Measurements from ENCODE around the gene PRR29.
"Not testable (repeated sequence)": the region's sequence is repeated elsewhere in the genome, so short reads cannot be mapped to it uniquely, and the experiment has no call there.

The PRR29 gene

DNA sequence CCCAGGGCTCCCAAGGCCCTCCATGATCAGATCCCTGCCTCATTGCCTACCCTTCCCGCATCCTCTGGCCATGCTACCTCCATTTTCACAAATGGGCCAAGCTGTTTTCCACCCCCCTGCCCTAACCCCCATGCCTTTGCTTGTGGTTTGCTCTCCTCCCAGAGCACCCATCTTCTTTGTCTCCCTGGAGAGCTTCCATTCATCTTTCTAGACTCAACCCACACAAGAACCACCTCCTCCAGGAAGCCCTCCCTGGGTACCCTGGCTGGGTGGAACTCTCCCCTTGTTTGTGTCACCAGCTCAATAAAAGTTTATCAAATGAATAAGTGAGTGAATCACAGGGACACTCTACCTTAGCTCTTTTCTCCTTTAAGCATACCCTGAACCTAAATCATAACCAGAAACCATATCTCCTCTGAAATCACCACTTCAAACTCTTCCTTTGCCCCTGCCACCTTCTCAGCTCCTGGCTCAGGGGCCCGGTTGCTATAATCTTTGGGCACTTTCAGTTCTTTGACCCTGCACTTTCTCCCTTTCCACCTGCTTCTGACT lies 22.5 kb upstream of the PRR29 start:
- DNase-seq = no peak

DNA sequence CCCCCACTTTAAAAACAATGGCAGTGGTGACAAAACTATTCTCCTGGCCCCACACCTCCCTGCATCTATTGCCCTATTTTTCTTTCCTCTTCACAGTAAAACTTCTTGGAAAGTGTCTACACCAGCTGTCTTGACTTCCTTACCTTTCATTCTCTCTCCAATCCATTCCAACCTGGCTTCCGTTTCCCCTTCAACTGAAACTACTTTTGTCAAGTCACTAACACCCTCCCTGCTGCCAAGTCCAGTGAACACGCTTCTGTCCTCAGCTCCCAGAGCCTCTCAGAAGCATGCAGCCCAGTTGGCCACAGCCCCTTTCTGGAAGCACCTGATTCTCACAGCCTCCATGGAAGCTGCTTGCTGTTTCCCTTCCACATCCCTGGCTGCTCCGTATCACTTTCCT lies 21.4 kb upstream of the PRR29 start:
- no peak for DNase-seq

DNA sequence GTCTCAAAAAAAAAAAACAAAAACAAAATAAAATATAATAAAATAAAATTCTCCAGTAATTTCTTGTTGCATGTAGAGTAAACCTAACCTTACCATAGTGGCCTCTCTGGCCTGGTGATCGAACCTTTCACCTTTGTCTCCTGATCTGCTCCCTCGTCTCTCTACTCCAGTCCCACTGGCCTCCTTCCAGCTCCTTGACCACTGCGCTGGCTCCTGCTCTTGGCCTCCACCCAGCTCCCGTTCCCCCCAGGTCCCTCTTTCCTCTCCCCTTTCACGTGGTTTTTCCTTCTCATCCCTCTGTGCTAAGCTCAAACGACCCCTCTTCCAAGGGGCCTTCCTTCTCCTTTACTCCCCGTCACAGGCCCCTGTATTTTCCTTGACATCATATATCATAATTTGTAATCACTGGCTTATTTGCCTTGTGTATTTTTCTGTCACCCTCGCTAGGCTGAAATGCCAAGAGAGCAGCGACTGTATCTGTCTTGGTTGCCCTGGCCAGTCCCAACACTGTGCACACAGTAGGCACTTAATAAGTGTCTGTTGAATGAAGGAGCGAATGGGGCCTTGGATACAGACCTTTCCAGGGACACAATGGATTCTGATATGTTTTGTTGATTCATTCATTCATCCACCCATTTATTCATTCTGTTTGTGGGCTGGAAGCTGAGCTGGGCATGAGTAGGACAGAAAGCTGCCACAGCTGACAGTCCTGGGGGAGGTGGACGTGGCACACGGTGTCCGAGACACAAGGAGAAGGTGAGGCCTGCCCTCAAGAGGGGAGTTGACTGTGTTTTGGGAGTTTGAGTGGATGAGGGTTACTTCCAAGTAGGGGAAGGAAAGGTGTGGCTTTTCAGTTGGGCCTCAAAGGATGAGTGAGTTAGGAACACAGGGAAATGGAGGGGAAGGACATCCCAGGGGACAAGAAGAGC lies 19.6 kb upstream of the PRR29 start:
- no peak for DNase-seq

DNA sequence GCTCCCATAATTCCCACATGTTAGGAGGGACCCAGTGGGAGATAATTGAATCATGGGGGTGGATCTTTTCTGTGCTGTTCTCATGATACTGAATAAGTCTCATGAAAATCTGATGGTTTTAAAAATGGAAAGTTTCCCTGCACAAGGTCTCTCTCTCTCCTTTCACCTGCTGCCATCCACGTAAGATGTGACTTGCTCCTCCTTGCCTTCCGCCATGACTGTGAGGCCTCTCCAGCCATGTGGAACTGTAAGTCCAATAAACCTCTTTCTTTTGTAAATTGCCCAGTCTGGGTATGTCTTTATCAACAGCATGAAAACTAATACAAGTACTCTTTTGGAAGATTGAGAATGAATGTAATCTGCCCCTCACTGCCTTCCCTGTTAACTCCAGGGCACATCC lies 15.5 kb upstream of the PRR29 start:
- not testable (repeated sequence) for DNase-seq

DNA sequence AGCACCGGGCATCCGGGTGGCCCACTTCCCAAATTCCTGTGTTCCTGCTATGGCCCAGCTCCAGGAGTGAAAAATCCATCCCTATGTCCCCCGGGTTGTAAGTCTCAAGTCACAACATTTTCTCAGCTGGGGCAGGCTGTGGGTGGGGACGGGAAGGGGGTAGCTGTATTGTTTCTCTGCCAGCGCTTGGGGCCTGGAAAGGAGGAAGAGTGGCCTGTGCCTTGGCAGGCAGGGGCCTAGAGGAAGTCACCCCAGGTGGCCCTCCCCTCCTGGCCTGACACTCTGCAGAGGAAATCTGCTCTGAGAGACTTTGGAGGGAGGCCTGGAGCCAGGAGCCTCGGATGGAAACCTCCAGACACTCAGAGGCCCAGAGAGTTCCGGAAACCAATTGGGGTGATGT lies 14.8 kb upstream of the PRR29 start:
- no peak for DNase-seq

DNA sequence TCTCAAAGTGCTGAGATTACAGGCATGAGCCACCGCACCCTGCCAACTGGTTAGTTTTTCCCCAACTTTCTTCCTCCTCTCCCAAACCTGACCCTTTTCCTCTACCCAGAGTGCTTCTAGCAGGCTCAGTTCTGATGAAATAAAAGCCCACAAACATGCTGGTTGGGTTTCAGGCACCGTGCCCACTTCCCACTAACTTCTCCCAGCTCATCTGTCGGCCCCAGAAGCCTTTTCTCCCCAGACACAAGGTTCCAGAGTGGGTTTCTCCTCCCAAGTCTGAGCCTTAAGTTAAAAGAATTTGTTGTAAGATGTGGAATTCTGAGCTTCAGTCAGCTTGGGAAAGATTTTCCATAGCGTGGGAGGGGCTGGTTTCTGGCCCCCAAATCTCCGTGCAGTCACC lies 13.9 kb upstream of the PRR29 start:
- no peak for DNase-seq

DNA sequence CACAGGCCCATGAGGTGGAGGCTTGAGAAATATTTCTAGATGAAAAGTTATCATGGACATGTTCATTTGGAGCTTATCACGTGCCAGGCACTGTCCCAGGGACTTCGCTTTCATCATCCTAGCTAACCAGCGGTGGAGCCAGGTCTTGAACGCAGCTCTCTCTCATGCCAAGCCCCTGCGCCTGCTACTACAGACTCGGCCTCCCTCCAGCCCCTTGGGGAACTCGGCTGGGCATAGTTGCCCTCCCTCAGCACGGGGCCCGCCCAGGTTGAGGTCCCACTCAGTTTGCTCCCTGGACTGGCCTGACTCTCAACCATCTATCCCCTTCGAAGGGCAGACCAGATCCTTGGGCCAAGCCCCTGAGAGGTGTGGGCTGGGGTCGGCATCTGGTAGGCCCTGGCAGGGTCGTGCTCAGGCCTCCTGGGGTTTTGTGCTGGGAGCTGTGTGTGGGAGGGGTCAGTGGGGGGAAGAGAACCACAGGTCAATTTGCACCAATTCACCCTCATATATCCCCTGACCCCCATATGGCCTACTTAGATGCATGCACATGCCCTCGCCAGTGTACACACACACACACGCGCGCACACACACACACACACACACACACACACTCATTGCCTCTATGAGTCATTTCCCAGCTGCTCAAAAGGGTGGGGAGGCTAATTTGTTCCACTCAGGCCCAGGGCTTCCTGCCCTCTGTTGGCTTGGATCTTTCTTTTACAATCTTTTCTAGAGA lies 13.3 kb upstream of the PRR29 start:
- peak; percentile 65 for DNase-seq

DNA sequence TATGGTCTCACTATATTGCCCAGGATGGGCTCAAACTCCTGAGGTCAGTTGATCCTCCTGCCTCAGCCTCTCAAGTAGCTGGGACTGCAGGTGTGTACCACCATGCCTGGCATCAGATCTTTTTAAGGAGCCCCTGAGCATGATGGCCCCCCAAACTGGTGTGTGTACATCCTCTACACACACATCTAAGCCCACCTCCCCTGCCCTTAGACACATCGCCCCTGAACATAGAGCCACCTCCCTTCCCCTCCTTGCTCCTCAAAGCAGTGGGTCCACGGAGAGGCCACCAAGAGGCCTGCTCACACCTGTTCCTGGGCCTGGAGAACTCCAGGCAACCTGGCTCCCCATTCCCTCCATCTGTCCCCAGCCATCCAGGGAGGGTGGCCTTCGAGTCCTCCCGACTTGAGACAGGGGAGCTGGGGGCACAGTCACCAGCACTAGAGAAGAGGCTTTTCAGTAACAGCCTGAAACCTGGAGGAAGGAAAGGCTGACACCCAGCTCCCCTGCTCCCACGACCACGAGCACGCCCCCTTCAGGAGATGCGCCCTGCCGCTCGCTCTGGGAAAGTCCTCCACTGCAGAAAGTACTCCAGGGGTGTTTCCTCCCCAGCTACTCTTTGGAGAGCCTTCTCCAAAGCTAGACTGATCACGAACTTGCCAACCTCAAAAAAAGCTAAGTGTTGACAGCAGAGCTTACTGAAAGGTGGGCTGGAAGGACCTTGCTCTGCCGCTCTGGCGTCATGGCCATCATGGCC lies 12.6 kb upstream of the PRR29 start:
- no peak for DNase-seq

DNA sequence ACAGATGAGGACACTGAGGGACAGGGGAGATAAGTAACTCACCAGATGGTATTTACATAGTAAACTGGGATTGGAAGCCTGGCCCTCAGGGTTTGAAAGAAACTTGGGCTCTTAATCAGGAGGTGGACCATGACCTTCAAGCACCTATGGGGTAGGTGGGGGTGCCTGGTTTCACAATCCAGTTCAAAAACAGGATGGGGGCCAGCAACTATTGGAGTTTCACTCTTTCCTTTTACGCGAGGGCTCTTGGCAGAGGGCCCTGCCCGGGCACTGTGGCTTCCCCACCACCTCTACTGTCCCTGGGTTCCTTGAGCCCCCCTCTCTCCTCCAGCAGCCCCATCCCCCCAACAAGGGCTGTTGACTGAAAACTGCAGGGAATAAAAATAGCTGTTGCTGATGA lies 11.3 kb upstream of the PRR29 start:
- DNase-seq = no peak

DNA sequence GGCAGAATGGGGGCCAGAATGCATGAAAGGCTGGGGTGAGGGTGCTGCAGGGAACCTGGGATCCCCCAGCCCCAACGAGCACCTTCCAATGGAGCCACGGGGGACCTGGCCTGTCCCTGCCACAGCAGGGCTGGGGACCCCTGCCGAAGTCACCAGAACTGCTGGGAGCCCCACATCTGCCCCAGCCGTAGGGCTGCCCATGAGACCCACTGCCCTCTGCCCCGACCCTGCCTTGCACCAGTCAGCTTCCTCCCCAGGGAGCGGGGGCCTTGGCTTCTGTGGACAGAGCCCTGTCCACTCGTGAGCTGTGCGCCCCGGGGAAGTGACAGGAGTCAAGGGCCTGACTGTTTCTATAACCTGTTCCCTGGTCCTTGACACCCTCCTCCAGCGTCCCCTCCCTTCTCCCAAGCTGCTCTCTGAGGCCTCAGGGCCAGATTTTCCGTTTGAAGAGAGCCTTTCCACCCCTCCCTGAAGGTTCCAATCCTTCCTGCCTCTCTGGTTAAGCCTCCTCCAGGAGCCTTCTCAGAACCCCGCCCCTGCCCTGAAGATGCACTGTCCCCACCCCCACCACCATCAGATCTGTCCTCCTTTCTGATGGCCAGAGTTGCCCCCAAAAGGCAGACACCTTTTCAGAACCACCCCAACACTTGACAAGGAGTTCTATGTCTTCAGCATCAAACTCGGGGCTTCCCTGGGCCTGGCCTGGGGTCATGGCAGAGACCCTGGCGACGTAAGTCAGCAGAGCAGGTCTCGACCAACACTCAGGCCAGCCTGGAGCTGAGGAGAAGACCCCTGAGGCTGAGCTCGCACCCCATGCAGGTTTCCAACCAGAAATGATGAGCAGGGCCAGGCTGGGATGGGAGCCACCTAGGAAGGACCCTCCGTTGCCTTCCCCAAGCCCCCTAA lies 10.7 kb upstream of the PRR29 start:
- no peak for DNase-seq

DNA sequence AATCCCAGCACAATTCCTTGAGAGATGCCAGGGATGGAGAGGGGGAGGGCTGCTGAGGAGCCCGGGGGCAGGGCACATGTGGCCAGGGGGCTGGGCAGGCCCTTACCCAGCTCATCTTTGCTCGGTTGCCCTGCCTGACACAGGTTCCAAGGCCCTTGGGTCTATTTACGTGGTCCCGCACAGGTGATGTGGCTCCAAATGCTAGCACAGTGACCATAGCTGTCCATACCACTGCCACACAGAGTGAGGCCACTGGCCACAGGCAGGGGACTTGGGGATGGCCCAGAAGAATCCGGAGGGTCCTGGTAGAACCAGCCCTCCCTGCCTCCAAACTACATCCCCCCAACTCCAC lies 10.0 kb upstream of the PRR29 start:
- no peak for DNase-seq

DNA sequence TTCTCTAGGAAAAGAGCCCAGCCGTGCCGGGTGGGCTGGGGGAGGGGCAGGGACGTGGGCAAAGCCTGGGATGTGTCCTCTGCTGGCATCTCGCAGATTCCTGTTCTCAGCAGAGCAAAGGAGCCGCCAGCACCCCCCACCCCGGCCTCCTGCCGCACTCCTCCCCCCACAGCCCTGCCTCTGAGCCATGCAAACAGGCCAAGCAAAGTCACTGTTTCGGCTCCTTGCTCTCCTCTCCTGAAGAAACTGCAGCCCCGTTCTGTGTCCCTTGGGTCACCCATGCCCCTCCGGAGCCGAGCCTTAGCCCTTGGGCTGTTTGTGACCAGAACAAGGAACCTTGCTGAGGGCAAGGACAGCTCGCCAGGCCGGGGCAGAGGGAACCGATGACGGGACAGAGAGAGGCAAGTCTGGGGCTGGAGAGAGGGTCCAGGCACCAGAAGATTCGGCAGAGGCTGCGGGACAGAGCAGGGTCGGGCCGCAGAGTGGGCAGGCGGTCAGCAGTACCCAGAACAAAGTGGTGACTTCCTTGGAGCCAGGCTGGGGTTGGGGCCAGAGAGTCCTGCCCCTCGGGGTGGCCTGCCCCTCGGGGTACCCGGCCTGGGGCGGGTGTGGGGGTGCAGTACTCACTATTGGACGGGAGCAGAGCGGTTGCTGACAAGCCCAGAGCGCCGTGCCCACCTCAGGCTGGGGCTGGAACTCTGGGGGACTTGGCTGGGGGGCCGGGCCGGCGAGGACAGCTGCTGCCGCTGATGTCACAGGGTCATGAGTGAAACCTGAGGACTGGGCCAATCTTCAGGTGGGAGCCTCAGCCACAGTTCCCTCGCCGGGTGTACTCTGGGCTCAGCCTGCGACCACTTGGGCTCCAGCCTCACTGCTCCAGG lies 9.2 kb upstream of the PRR29 start:
- DNase-seq = no peak

DNA sequence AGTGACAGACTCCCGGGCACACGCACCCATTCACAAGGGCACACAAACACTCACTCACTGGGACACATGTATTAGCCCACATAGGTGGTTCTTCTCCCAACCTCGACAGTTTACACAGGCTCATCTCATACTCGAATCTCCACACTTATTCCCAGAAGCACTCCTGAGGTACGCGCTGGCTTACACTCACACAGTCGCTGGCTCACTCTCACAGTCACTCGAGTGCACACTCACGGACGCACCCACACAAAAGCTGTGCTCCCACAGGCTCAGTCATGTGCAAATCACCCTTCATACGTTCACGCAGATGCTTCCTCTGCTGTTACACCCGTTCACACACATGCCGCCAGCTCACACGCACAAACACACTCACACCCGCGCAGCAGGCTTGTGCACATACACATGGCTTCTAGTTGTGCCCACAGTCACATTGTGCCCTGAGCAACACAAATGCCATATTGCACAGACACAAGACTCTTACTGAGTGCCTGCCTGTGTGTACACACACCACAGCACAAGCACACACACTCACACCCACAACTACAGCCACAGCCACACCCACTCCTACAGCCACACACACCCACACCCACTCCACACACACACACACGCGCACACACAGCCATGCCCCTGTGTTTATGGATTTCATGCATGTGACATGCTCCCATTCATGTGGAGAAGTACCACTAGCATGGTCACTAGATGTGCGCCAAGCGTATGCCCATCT lies 8.4 kb upstream of the PRR29 start:
- no peak for DNase-seq

DNA sequence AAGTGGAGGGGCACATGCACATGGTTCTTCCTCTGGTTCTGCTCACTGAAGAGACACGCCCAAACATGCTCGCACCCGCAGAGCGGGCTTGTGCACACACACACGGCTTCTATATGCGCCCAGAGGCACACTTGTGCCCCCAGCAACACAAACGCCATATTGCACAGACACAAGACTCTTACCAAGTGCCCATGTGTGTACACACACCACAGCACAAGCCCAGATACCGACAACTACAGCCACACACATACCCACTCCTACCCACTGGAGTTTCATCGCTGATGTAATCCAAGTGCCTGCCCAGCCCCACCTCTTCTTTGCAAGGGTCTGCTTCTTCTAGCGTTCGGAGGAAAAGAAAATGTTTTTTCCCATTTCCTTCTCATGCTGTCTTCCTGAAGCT lies 6.5 kb upstream of the PRR29 start:
- no peak for DNase-seq

DNA sequence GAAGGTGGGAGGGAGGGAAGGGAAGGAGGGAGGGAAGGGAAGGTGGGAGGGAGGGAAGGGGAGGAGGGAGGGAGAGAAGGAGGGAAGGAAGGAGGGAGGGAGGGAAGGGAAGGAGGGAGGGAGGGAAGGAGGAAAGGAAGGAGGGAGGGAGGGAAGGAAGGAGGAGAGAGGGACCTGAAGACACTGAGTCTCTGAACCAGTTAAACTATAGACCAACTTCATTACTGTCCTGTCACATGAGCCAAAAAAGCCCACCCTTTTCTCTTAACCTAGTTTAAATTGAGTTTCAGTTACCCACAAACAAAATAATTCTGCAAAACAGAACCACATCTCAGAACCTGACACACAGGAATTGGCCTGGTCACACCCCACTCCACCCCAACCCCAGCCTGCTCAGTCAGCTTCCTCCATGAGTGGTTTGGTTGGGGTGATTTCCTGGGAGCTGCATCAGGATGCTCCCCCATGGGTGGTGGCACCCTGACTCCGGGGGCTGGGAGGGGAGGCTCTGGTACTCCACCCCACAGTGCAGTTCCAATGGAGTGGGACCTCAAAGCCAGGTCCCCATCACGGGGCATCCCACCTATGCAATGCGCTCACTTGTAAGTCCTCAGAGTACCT lies 4.7 kb upstream of the PRR29 start:
- no peak for DNase-seq

DNA sequence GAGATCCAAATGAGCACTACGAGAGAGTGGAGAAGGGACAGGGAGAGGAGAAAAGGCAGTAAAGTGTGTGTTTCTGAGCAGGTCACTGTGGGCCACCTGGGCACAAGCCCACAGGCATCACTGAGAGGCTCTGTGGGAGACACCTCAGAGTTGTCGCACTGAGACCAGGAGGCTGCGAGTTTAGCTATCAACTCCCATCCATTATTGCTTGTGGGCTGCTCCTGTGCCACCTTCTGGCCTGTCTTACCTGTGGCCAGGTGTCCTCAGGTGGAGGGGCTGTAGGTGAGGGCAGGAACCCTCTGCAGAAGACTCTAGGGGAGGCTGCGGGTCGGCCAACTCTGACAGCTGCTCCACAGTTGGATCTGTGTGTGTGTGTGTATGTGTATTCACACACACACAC lies 2.5 kb upstream of the PRR29 start:
- no peak for DNase-seq

DNA sequence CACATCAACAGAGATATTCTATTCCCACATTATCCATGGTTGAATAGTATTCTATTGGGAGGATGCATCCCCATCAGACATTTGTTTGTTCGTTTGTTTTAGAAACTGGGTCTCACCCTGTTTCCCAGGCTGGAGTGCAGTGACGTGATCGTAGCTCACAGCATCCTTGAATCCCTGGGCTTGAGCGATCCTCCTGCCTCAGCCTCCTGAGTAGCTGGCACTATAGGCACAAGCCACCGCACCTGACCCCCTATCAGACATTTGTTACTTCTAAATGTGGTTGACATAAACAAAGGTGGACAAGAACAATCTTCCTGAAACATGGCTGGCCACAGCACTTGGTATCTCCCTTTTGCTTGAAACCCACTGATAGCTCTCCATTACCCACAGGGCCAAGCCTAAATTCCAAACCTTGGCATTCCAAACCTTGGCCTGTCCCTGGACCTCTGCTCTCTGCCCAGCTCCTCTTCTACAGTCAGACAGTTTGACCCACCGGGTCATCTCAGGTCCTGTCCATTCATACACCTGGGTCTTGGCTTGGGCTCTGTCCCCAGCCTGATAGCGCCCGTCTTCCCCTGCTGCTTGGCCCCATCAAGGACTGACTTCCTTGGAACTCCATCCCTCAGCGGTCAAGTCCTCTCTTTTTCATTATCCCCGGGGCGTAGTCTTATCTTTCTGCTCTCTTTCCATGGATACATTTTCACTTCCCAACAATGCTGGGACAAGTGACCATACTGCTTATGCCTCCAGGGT lies 1.5 kb upstream of the PRR29 start:
- no peak for DNase-seq

DNA sequence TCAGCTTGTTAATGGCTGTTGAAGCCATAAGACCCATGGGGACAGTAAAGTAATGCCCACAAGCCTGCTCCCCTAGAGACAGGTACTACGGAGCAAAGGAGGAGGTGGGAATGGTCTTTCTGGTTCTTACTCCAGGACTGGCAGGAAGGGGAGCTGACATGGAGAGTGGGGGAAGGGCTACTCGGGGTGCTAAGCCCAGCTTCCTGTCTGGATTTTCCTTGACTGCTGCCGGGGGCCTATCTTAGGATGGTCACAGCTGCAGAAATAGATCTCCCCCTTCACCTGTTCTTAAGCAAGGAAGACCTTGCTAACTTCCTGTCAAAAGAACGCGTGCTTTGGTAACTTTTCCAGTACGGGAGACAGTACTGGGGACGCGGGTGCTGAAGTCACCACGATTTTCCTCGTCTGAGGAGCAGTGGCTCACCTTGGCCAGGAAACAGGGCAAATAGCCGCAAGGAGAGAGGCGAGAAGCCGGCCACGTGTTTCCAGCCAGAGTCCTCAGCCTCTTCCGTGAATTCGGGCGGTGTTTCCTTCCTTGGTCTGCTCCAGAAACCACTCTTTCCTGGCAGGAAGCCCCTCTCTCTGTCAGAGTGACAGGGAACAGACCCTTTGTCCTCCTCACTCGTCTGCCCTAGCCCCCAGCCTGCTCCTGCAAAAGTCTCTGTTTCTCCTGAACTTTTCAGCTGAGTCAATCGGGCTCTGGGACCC lies 656 bp upstream of the PRR29 start:
- DNase-seq = no peak

Measured in NCI-H69 (cell line).